Activated CD8-positive, alpha-beta memory T cell treated with anti-CD3 and anti-CD28 coated beads for 24 hours (primary cell): ENCODE measurements around the gene EGLN1.
"Not testable (repeated sequence)": the region's sequence is repeated elsewhere in the genome, so short reads cannot be mapped to it uniquely, and the experiment has no call there.

ENCODE experiments used
- DNase-seq: peaks from one replicate; pipeline ENCODE4 v3.0.0-alpha.2; 2020

EGLN1 gene

DNA sequence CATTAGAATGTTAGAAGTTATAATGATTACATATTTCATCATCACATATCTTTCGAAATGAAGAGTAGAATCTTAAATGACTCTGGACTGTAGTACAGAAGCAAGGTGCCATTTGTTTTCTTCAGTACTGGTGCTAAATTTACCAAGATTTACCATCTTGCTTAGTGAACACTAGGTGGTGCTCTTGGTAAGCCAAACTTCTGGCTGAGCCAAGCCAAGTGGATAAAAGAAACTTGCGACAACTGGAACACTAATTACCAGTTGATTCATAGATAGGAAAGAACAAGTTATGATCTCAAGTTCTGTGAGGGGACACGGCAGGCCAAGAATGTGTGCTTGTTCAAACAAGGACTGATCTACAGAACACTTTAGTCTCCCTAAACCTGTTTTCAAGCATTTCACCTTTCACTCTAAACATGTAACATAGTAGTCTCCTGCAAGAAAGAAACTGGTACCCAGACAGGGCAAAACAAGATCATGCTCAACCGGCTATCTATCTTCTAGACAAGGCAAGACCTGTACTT, 64.2 kb downstream of the EGLN1 start:
- peak; percentile 61 for DNase-seq

DNA sequence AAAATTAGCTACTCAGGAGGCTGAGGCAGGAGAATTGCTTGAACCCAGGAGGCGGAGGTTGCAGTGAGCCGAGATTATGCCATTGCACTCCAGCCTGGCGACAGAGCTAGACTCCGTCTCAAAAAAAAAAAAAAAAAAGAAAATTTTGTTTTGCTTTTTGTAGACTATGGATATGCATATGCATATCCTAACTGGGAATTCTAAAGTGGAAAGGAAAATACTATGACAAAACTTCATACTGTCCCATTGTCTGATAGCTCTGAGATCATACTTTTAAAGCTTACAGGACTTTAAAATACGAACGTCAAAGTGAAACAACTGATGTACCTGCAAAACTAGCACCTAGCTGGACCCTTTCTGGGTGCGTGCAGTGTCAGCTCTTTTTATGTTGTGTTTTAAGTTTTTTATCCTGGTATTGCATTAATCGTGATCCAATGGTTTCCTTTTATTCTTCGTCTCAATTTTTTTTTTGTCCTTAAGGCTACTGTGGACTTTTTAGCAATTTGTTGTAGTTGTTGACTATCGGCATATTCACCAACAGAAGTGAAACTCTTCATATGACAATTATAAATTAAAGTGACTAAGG, 64.8 kb downstream of the EGLN1 start:
- no peak for DNase-seq

DNA sequence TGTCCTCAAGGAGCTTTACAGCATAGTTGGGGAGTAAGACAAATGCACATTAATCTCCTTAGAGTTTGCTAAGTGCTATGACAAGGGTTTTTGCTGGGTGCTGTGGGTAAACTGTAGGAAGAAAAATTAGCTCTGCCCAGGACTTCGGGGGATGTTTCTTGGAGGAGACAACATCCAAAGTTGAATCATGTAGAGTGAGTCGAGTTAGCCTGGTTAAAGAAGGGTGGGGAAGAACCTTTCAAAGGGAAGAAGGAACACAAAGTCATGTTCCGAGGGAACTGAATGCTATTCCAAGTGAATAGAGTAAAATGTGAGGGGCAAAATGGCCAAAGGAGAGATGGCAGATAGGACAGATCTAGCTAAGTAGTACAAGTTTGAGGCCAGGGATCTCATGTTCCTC, 66.9 kb downstream of the EGLN1 start:
- DNase-seq: no peak

DNA sequence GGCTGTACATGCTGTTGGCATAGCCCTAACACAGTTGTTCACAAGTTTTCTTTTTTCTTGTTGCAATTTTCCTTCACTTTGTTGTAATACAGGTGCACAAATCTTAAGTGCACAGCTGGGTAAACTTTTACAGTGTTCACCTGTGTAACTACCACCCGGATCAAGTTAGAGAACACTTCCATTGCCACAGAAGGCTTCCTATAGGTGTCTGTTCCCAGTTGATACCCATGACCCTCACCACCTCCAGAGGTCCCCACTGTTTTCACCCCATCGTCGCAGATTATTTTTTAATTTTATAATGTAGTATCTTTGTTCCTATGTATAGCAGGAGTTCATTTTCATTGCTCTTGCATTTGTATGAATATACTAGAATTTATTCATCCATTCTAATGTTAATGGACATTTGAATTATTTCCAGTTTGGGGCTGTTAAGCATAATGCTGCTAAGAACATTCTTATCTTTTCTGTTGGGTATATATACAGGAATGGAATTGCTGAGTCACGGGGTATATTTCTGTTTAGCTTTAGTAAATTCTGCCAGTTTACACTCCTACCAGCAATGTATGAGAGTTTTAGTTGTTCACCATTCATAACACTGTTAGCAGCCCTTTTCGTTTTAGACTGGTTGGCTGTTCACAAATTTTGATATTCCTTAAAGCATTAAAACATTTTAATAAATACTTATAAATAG, 67.6 kb downstream of the EGLN1 start:
- no peak for DNase-seq

DNA sequence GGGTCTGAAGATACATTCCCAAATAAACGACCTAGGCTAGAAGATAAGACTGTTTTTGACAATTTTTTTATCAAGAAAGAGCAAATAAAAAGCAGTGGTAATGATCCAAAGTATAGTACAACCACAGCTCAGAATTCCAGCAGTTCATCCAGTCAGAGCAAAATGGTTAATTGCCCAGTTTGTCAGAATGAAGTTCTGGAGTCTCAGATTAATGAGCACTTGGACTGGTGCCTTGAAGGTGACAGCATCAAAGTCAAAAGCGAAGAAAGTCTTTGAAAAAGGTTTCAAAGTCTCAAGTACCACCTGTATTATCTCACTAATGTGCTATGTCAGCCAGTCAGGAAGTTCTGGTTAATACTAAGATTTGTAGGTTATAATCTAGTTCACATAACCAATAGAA, 69.0 kb downstream of the EGLN1 start:
- no peak for DNase-seq

DNA sequence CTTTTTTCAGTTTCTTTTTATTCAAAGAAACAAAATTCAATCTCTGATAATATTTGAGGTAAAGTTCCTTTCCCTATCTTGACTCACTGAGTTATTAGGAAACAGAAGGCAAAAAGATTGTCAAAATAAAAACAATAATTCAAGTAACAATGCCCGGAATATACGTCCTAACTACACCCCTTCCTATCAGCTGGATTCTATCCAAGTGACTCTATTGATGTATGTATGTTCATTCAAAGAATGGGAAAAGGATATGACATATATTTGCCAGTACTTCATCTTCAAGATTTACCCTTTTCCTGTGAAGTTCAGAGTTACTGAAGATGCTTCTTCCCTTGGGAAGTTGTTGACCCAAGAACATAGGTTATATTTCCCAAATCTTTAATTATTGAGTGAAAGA, 70.3 kb downstream of the EGLN1 start:
- DNase-seq: no peak

DNA sequence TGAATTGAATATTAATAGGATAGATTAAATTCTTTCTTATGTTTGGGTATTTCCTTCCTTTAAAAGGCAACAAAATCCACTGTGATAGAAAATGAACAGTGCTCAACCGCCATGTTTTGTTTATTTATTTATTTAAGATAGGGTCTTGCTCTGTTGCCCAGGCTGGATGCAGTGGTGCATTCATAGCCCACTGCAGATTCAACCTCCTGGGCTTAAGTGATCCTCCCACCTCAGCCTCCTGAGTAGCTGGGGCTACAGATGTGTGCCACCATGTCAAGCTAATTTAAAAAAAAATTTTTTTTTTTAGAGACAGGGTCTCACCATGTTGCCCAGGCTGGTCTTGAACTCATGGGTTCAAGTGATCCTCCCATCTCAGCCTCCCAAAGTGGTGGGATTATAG, 73.2 kb downstream of the EGLN1 start:
- DNase-seq: not testable (repeated sequence)

DNA sequence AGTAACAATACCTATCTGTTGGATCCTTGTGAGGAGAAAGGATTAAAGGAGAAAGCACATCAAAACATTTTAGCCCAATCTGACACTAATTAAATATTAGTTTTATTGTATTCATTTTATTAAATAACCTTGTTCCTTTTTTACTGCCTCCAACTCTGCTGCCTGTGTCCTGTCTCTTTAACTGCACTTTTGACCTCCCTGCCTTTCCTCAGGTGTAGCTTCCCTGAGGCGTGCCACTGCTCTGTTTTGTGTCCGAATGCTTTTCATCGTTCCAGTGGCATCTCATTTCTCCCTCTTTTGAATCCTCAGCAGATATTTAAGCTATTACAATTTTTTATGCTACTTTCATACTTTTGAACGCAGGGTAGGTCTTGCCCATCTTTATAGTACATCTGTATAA, 73.6 kb downstream of the EGLN1 start:
- DNase-seq: no peak

DNA sequence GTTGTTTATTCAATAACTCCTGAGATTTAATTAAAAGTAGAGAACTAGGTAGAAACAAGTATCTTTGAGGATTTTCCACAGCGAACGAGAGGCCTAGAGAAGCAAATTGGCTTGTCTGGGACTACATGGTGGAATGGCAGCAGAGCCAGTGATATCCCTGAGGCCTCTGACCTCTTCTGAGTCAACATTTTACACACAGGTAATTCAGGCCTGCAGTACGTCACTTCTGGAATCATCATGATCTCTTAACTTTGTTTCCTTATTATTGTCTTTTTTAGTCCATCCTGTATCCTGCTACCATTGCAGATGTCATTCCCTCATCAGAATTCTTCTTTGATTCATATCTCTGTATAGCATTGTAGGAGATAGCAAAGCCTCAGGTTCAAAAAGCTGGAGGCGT, 74.1 kb downstream of the EGLN1 start:
- DNase-seq: no peak

DNA sequence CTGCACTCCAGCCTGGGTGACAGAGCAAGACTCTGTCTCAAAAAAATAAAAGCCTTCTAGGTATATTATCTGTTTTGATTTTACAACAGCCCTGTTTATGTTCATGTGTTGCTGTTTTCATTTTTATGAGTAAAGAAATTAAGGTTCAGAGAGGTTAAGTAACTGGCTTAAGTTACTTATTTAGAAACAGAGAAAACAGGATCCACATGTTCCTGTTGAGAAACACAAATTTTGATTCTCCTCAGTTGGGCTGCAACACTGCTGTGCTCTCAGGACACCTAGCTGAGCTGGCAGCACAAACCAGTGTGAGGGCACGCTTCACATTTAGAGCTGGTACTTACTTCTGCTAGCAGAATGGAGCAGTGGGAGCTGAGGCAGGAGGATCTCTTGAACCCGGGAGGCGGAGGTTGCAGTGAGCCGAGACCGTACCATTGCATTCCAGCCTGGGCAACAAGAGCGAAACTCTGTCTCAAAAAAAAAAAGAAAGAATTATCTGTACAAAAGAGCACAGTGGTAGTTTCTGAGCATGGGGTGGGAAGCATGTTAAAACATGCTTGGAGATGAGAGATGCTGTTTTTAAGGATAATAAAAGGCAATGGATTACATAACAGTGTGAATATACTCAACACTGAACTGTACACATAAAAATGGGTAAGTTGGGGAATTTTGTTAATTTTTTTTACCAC, 81.6 kb downstream of the EGLN1 start:
- no peak for DNase-seq

DNA sequence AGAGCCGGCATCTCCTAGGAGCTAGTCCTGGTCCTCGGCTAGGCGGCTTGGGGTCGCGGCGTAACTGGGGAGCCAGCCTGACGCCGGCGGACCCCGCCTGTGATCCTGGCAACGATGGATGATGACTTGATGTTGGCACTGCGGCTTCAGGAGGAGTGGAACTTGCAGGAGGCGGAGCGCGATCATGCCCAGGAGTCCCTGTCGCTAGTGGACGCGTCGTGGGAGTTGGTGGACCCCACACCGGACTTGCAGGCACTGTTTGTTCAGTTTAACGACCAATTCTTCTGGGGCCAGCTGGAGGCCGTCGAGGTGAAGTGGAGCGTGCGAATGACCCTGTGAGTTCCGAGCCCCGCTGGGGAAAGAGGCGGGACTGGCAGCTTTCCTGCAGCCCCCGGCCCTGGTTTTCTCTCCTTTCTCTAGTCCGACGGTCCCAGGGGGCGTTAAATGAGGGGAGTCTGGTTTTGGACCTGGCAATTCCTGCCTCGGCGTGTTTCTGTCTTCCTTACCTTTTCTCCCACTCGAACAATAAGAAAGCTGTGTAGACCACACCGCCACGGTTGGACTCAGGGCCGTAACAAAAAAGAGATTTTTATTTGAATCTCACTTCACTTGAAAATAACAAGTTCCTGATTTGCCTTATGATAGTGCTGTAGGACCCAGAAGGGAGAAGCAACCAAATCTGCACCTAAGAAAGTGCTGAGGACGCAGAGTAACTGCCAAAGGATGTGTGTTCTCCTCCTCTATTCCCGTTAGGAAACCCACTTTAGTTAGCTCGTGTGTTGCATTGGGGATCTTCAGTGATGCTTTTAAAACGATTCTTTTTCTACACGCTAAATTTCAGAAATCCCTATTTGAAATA, 83.6 kb downstream of the EGLN1 start, which contains the start of gene SPRTN:
Gene SPRTN (plus strand): TSS at position 24 of the 859 bp plus-strand sequence. CDS start 91 bp downstream, at position 115.
- DNase-seq: no peak

DNA sequence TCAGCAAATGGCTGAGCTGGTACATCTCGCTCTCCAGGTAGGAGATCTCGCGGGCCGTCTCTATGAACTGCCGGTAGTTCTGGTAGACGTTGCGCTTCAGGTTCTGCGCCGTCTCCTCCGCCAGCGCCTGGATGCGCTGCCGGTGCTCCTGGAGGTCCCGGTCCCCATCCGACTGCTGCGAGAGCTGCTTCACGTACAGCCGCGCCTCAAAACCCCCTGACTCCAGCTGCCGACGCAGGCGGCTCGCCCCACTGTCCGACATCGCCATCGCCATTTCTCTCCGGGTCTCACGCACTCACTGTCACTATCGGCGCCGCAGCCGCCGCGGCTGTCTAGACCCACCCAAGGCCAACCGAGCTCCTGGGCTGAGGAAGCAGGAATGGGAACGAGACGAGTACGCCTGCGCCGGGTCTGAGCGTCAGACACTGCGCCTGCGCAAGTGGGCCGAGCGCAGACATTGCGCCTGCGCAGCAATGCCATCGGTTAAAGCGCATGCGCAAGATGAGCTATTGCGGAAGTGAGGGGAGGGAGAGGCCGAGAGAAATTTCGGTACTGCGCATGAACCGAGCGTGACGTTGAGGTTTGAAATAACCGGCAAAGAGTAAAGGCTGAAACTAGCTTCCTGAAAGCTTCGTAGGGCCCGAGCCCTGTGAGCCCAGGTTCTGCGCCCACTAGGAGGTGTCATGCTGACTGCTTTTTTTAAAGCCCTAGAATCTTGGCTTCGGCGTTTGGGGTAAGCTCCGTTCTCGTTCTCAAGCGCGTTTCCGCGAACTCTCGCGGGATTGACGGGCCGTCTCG, 84.4 kb downstream of the EGLN1 start, which contains the start of gene EXOC8:
Gene EXOC8 (minus strand): TSS at position 381 of the 798 bp plus-strand sequence. CDS start 107 bp downstream, at position 274.
- peak; percentile 100 for DNase-seq

DNA sequence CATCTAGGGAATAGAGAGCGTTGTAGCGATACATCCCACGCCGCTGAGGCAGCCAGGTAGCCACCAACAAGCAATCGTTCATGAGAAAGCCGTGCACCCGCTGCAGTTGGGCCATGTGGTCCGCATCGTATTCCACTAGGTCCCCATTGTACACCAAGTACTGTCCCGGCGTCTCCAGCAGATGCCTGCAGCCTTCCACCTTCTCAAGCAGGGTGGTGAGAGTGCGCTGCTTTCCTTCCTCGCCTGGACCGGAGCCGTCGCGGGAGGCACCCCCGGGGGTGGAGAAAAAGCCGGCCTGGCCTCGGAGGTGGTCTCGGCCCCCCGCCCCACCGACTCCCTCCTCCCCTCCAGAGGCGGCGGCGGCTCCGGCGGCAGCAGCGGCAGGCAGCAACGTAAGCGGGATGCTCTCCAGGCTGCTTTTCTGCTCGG, 85.0 kb downstream of the EGLN1 start:
- DNase-seq: no peak

DNA sequence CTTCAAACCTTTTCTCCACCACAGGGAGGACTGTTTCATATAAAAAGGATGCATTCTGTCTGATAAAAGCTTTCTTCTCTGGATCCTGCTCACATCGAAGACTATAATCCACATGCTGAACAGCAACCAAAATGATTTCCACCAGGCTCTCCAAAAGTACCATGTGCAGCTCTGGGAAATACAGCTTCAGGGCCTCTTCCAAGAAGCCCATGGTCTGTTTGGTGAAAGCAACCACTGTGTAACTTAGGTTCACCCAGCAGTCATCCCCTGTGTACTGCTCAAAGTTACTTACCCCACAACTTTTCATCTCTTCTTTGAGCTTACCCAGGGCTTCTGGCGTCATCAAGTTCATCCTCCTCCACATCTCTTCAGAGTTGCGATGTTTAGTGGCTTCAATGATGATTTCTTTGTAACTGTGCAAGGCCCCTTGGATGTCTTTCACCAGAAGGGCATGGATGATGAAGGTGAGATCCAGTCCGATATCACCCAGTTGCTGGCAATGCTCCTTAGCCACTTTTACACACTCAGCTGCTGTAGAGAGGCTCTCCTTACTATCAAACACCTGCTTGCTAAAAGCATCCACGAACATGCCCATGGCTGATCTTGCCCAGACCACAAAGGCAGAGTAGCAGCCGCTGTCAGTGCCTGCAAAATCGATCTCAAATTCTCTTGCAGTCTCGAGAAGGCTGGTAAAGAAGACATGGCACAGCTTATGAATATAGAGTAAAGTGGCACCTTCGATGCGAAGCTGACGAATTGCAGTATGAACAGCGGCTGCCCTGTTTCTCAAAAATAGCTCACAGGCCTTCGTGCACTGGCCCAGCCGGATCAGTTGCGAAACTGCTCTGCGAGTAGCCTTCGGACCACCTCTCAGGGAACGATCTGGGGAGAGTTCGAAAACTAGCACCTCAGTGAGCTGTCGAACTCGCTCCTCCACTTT, 86.2 kb downstream of the EGLN1 start:
- no peak for DNase-seq

DNA sequence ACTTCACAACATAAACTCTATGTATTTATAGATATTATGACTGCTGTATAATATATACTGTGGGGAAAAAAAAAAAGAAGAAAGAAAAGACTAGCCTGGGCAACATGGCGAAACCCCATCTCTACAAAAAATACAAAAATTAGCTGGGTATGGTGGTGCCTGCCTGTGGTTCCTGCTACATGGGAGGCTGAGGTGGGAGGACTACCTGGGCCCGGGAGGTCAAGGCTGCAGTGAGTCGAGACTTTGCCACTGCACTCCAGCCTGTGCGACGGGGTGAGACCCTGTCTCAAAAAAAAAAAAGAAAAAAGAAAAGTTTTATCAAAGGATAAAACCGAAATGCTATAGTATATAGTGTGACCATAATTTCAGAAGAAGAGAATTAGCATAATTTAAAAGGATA, 87.1 kb downstream of the EGLN1 start:
- DNase-seq: no peak

DNA sequence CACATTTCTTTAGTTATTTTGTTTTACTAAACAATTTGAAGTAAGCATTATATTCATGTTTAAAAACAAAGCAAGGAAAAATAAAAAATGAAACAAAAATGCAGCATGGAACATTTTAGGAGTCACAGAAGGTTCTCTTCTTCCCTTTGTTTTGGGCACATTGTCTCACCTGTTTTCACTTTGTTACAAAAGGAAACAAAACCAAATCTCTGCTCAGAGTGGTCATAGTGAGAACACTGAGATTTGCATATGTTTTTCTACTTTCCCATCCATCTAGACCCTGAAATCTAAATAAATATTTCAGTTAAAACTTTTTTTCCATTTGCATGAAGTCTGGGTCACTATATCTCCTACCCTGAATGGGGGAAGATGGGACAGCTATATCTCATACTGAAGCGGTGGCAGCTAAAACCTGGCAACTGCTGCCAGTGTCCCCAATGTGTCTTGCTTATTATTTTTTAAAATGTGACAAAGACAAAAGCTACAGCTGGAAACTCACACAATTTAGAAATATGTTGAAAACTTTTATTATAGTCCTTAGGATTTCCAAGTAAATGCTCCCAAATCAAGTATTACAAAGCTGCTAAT, 87.9 kb downstream of the EGLN1 start:
- no peak for DNase-seq

DNA sequence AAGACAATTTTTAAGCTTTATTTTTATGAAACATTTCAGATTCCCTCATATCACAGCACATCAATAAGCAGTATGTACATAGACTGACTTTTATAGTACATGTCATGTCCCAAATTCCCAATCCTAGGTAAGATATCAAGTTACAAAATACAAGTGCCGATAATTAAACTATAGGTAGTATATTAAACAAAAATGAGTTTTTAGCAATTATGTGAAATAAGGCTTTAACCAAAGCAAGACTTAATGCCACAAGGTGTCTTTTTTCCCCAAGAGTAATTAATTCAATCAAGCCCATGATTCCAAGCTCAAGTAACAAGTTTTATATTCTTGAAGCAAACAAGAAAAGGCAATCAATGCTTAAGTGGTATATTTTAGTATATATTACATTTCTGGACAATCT, 89.3 kb downstream of the EGLN1 start:
- DNase-seq: no peak

DNA sequence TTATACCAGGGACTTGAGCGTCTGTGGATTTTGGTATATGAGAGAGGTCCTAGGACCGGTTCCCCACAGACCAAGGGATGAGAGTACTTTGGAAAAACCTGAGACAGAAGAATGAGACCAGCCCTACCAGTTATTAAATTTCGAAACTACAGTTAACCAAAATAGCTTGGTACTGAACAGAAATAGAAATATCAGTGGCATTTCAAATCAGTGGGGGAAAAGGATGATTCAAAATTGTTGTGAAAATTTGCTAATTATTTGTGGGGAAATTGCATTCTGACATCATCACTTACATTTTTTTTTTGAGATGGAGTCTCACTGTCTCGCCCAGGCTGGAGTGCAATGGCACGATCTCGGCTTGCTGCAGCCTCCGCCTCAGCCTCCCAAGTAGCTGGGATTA, 92.6 kb downstream of the EGLN1 start:
- no peak for DNase-seq

DNA sequence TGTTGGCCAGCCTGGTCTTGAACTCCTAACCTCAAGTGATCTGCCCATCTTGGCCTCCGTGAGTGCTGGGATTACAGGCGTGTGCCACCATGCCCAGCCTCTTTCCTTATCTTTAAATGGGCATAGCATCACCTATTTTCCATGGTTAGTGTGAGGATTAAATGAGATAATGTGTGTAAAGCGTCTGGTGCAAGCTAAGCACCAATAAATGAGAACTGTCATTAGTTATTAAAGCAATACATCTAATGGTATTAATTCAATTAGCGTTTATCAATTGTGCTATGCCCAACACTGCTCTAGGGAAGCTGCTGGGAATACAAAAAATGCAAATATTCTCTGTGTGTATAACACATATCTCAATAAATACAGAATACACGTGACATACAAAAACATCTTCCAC, 94.5 kb downstream of the EGLN1 start:
- DNase-seq: no peak

DNA sequence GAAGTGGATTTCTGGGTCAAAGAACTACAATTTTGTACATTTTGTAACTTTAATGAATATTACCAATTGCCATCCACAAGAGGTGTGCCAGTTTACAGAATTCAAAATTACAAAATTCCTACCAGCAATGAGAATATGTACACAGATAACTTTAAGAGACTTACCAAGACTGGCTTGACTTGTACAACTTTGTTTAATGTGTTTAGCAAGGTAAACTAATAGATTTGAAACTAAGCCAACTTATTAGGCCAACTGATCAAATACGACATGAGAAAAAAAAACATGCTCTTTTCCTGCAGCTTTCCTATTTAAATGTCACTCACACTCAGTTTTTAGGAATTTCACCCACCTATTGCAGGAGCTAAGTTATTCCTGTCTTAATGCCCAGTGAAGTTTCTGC, 95.8 kb downstream of the EGLN1 start:
- no peak for DNase-seq
